ENCODE results near the gene DKK1. TPM values are rescaled to one million over a fixed set of nuclear protein-coding genes. Genes with fewer than 3 reads are reported as not detected.

Gene DKK1, protein sequence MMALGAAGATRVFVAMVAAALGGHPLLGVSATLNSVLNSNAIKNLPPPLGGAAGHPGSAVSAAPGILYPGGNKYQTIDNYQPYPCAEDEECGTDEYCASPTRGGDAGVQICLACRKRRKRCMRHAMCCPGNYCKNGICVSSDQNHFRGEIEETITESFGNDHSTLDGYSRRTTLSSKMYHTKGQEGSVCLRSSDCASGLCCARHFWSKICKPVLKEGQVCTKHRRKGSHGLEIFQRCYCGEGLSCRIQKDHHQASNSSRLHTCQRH
- total RNA-seq (2014; rRNA removed; shearing (Covaris generic)) = 997 and 1,320 TPM in 2 replicates

DNA sequence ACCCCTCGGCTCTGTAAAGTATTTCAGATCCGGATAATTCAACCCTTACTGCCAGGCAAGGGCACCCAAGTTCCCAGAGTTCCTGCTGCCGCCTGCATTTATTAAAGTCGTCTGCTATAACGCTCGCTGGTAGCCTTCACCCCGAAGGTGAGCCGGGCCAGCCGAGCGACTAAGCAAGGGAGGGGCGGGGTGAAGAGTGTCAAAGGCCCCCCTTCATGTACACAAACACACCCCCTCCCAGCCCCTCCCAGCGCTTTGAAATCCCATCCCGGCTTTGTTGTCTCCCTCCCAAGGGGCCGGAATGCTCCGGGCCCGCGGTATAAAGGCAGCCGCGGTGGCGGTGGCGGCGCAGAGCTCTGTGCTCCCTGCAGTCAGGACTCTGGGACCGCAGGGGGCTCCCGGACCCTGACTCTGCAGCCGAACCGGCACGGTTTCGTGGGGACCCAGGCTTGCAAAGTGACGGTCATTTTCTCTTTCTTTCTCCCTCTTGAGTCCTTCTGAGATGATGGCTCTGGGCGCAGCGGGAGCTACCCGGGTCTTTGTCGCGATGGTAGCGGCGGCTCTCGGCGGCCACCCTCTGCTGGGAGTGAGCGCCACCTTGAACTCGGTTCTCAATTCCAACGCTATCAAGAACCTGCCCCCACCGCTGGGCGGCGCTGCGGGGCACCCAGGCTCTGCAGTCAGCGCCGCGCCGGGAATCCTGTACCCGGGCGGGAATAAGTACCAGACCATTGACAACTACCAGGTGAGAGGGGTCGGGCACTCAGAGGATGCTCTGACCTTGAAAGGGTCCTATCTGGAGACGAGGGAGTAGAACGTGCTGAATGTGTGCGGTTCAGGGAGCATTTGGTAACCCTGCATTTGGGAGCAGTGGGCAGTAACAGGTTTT is at the start of gene DKK1:
DKK1 (plus strand) TSS at position 349 of the 889 bp plus-strand sequence; CDS start at position 503, 154 bp downstream.
- DNase-seq (ENCODE audit: low spot score) = peak; percentile 96

DNA sequence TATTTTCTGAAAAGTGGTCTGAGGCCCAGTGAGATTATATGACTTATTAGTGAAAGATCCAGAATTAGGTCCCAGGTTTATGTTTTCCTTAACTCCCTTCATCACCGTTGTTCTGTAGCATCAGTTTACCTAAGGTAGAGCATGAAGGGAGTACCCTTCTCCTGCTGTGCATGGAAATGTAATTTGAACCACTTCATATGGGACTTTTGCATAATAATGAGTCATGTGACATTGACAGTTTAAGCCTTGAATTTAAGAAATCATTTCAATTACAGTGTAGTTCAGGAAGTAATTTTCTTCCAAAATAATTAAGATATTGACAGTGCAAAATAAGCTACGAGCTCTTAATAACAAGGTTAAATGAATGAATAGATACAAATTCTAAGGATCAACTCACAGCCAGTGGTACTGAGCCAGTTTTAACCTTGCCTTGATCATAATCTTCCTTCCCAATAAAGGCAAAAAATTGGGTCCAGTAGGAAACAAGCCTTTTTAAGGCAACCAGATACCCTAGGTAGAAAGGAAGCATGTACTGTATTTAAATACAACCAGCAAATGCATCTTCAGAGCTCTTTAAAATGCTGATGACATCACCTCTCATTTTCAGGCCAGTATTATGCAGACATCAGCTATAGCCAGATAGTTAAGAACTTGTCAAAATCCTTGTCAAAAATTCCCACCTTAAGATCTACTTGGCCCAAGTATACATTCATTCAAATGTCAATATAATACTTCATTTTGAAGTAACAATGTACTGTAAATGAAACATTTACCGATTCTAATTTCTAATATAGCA is 48.8 kb upstream of the DKK1 start:
- DNase-seq (ENCODE audit: low spot score) = no peak

DNA sequence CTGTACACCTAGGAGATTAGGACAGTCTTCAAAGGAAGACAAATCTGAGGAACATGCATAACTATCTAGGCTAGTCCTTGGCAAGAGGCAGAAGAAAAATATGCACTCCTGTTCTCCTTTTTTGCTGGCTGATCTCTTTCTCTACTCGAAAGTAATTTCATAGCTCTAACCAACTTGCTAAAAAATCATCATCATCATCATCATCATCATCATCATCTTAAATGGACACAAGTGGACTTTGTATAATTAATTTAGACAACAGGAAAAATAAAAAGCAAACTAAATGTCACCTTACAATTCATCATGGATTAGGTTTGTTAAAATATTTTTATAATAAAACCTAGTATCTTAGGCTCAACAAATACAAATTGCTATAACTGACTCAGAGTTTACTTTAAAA is 47.2 kb upstream of the DKK1 start:
- no peak for DNase-seq (ENCODE audit: low spot score)

DNA sequence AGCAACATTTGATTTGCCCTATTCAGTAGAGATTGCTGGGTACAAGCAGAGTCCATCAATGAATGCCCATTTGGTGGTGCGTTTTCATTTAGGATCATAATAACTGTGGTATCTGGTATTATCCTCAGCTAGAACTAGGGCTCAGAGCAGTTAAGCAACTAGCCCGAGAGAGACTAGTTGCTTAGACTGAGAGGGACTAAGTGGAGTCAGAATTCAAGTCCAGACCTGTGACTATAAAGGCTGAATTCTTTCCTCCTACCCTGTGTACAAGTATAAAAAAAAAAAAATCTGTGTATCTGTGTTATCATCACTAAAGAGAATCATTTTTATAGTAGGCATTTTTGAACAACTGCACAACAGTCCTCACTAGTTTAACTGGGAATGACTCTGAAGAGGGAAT is 45.3 kb upstream of the DKK1 start:
- DNase-seq (ENCODE audit: low spot score) = no peak

DNA sequence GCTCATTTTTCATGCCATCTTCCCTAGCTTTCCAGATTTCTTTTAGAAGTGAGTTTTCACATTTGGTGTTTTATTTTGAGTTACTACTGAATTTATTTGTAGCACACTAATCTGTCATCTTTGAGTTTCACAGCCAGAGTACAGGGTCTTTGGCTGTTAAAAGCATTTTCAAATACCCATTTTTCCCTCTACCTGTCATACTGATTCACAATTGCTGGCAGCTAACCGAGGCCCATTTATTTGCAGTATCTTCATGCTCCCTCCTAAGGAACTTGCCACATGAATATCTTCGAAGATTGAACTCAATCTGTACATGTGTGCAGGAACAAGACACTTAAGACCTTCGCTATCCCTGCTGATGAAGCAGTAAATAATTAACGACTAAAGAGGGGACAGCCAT is 44.8 kb upstream of the DKK1 start:
- DNase-seq (ENCODE audit: low spot score) = no peak

DNA sequence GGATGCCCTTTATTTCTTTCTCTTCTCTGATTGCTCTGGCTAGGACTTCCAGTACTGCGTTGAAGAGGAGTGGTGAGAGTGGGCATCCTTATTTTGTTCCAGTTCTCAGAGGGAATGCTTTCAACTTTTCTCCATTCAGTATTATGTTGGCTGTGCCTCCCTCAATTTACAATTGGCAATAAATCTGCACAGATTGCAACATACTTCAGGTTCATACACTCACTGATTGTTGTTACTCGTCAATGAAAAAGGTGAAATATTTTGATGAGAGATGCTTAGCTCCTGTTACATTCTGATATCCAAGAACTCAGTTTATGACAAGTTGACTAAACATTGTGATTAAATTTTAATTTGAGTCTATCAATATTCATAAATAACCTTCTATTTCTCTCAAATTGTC is 37.9 kb upstream of the DKK1 start:
- no peak for DNase-seq (ENCODE audit: low spot score)

DNA sequence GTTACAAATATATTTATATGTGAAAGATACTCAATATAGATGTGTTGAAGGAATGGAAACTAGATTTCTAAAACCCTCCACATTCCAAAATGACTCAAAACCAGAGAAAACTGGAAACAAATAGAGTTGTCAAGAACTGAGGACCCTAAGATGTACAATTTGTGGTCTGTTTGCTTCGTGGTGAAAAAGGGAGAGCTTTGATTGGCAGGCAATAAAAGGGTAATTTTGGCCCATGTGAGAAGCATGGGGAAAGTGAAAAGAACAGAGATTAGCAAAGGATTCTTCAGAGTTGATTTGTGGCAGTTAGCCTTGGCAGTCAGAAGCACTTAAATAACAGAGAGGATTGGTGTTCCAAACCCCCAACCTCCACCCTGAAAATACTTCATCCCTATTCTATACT is 37.1 kb upstream of the DKK1 start:
- no peak for DNase-seq (ENCODE audit: low spot score)

DNA sequence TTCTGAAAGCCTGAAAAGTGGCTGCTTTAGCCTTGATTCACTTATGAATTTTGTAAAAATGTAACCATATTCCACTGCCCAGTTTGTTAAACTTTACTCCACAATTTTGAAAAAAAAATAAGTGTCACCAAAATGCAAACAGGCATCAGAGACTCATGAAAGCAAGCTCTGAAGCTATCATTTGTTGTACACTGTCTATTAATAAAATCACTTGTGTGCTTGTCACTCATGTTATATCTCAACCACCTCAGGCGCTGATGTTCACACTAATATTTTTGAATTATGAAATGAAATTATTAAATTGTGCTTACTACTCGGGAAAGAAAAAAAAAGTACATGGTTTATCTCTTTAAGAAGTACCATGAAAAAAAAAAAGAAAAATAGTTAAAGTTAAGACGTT is 34.5 kb upstream of the DKK1 start:
- DNase-seq (ENCODE audit: low spot score) = no peak

DNA sequence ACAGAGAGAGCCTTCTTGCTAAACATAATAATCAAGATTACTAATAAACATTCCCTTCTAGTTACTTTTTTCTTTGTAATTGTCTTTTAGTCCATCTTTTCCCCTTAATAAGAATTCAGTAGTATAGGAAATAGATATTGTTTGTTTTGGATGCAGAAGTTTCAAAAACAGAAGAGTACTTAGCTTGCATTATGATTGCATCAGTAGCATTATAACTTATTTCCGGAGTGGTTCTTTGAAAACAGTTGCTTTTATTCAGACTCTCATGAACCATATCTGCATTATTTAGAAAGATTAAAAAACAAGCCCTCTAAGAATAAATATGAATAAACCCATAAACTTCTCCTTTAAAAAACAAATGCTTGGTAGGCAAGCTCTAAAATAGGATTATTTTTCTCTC is 34.0 kb upstream of the DKK1 start:
- DNase-seq (ENCODE audit: low spot score) = no peak

DNA sequence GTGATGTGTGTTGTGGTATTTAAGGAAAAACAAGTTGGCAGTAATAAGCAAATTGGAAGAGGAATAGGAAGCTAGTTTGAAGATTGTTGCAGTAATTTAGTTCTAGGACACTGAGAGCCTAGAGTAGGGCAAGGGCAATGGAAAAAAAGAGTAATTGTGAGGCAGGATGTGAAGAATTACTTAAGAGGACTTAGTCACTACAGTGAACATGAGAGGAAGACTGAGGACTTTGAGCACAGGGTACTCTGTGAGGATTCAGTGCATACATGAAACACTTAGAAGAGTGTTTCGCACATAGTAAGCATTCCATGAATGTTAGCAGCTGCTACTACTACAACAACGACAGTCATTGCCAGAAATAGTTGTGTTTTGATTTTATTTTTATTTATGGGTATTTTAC is 30.9 kb upstream of the DKK1 start:
- no peak for DNase-seq (ENCODE audit: low spot score)

DNA sequence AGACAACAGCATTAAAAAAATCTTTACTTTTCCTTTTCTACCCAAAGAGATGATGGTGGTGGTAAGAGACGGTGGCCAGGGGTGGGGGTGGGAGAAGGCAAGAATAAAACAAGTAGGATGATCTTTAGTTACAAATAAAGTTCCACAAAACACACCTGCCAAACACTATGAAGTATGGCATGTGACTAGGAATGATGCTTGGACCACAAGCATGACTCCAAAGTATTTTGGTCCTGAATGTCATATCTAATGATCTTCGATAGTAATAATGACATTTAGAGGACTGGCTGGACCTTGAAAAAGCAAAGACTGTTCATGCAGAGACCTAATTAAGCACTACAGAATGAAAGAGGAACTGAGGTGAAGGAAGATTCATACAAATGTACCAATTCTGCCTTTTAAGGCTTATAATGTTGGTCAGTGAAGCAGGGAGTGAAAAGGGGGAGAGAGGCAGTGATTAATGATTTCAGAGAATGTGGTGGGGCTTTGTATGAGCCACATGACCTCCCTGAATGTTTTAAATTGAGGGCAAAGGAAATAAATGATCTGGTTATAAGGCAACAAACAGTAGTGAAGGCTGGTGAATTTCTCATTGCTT is 29.6 kb upstream of the DKK1 start:
- no peak for DNase-seq (ENCODE audit: low spot score)

DNA sequence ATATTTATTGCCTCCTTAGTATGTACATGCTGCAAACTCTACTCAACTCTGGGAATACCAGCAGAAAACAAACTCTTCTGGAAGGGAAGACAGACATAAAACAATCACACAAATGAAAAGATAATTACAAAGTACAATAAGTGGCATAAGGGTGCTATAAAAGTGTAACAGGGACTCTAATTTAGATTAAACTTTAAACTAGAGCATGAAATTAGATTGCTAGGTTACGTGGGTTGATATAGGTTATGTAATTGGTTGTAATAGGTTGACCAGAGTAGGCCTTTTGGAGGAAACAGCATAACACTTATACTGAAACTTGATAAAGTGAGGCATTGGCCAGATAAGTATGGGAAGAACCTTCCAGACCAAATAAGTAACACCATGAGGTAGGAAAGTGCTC is 26.2 kb upstream of the DKK1 start:
- no peak for DNase-seq (ENCODE audit: low spot score)

DNA sequence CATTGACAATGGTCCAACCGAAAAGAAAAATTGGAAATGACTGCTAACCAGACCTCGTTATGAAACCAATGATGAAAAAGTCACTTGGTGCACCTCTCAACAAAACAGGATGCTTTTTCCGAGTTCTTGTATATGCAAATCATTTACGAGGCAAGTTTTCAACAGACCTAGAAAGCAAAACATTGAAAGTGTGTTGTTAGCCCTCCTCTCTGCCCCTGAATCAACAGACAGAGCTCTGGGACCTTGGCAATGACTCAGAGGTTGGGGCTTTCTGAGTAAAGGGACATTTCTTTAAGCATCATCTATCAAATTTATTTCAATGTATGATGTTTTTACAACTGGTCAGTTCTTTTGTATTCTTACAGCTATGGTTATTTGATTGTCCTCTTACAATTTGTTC is 16.3 kb upstream of the DKK1 start:
- no peak for DNase-seq (ENCODE audit: low spot score)

DNA sequence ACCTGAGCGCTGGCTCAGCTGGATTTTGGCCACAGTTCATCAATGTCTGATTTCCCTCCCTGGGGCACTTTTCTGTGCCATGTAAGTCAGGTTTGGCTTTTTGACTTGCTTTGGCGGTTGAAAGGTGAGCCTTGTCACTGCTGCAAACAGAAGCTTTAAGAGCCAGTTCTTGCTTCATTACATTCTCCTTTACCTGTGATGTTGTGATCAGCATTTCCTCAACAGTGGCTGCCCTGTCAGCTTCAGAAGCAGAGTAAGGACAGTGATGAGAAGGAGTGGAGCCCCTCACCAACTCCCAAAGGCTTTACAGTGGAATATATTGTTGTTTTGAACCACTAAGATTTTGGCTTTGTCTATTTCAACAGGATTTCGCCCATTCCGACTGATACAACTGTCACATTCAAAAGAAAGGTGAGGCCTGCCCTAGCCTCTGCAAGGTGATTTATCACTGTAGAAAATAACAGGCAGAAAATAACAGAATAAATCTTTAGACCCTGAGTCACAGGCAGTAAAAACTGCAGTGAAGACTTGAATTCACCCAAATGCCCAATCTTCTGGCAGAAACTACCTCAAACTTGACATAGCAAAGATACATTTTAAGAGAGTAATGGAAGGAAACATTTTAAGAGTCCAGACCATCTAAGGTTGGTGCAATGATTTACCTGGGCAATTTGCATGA is 13.3 kb upstream of the DKK1 start:
- no peak for DNase-seq (ENCODE audit: low spot score)

DNA sequence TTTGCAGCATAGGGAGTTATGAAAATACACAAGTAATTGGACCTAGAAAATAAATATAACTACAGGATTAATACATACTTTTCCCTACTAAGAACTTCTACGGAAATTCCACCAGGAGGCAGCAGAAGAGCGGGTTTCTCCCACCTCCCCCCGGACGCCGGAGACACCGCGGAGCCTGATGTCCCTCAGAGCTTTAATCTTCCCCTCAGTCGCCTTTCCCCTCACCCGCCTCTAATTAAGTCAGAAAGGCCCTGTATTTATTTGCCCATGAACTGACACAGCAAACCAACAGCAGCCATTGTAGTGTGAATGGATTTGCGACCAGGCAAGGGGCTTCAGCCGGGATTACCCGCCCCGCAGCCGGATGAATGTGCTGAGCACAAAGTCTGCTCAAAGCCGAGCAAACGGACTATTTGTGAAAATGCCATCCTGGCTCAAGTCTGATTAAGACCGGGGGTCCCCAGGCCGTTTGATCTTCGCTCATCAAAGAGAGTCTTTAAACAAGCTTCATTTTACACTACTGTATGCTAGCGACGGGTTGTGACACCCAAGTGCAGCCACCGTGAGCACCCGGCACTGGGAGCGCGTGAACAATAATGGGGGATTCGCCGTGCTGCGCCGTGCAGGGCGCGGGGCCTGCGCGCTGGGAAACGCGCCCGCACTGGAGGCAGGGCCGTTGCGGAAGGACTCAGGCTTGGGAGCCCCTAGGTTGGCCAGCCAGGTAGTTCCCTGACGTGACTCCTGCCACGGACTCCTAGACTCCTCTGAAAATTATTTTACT is 5.6 kb upstream of the DKK1 start:
- DNase-seq (ENCODE audit: low spot score) = peak; percentile 75

DNA sequence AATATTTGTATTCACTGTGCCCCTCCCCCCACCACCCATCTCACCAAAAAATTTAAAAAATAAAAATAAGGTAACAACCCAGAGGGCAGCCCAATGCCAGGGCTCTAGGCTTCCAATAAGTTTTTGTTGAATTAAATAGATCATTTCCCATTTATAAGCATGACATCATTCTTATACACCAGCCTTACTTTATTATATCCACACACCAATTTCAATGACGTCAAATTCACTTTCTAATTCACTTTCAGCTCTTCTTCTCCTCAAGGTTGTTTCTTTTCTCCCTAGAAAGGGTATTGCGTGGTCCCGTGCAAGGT is 1.2 kb upstream of the DKK1 start:
- no peak for DNase-seq (ENCODE audit: low spot score)

DNA sequence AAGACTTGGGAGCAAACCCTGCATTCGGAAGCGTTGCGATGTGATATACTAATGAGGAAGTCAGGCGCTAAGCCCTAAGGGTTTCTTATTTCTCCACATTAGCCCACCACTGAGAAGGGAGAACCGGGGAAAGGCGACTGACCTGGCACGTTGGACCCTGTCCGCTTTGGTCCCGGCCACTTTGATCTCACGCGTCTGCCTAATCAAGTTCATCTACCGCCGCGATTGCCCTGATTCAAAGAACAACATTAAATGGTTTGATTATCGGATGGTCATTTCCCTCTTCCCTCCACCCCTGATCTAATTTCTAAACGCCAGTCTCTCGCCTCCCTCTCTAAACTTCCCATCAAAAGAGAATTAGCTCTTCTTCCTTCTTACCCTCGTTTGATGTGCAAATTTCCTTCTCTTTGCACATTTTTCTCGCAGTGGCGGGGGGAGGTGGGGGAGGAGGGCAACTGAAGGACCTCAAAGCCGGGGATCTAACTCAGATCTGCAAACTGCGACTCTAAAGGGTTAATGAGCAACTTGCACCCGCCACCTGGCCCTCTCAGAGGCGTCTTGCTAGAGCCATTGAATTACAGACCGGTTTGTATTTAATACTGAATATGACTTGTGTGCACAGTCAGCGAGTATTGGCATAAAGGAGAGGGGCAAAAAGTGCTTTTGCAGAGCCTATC is 687 bp upstream of the DKK1 start:
- DNase-seq (ENCODE audit: low spot score) = peak; percentile 40

DNA sequence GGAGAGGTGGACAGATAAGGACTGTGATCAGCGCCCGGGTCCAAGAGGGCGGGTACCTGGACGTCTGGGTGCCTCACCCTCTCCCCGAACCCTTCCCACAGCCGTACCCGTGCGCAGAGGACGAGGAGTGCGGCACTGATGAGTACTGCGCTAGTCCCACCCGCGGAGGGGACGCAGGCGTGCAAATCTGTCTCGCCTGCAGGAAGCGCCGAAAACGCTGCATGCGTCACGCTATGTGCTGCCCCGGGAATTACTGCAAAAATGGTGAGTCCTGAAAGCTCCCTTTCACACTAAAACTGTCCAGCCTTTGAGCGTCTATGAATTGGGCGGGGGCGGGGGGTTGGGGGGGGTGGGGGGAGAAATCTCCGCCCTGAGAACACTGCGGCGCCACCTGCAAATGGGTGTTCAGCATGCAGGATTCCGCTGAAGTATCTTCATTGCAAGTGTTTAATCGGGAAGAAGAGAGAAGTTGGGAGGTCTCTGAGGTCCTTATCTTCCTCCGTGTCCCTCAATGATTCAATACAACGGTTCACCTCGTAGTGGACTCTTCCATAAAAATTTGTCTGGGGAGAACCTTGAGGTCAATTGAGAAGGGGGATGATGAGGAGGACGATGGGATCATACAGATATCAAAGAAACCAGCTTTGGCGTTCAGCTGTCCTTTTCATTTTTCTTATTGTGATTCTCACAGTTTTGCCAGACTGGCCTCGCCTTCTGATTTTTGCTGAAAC is 906 bp downstream of the DKK1 start:
- peak; percentile 75 for DNase-seq (ENCODE audit: low spot score)

DNA sequence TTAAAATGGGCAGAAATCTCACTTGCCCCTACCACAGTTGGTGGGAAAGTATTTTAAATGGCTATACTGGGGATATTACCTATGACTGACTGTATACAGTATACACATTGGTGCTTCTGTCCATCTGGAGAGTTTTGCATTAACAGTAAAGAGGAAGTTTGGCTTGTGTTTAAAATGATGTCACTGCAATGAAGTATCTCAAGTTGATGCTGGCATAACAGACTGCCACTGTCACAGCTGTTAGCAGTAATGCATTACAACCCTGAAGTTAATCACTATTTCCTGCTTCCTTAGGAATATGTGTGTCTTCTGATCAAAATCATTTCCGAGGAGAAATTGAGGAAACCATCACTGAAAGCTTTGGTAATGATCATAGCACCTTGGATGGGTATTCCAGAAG is 1.9 kb downstream of the DKK1 start:
- peak; percentile 66 for DNase-seq (ENCODE audit: low spot score)

DNA sequence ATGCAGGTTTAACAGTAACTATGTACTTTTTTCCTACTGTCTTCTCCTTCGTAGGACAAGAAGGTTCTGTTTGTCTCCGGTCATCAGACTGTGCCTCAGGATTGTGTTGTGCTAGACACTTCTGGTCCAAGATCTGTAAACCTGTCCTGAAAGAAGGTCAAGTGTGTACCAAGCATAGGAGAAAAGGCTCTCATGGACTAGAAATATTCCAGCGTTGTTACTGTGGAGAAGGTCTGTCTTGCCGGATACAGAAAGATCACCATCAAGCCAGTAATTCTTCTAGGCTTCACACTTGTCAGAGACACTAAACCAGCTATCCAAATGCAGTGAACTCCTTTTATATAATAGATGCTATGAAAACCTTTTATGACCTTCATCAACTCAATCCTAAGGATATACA is 2.4 kb downstream of the DKK1 start:
- DNase-seq (ENCODE audit: low spot score) = peak; percentile 38
